Measurements from ENCODE around the gene SHROOM2.

Gene SHROOM2

DNA sequence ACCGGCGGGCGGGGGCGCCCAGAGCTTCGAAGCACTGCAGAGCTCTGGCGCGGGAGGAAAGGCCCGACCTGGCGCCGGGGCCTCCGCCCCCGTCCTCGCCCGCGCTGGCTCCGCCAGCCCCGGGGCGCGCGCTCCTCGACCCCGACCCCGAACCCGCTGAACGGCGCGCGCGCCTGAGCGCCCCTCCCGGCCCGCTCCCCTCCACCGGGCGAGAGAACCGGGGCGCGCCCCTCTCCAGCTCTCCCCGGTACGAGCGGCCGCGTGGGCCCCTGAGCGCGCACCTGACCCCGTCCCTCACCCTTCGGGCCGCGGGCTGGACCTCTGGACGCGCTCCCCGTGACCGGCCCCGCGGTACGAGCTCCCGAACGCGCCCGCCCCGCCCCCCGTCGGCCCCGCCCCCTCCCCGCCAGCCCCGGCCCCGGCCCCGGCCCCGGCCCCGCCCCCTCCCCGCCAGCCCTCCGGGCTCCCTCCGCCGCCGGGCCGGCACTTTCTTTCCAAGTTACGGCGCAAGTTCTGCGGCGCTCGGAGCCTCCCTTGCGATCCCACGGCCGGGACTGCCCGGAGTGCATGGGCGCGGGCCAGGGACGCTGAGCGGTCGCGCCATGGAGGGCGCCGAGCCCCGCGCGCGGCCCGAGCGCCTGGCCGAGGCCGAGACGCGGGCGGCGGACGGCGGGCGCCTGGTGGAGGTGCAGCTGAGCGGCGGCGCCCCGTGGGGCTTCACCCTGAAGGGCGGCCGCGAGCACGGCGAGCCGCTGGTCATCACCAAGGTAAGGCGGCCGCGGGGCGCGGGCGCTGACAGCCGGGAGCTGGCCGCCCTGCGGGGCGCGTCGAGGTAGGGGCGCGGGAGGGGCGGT, at the start of gene SHROOM2:
TSS of gene SHROOM2 (plus strand) at position 486 of the 854 bp plus-strand sequence. CDS start at position 603, 117 bp downstream.
- Histone ChIP-seq H3K27me3 (ENCODE audit: control insufficient read depth, insufficient read depth, low read length) (no peaks in the 10 kb centered on the region), H3K9ac (ENCODE audit: low read length) (no peak within 1 kb of the TSS), H3K9me3 (ENCODE audit: control insufficient read depth, low read length) (no peaks in the 10 kb centered on the region), H3K4me3 (ENCODE audit: low read length) (no peak within 1 kb of the TSS), H3K36me3 (ENCODE audit: control insufficient read depth, insufficient read depth, low read length) (no peaks in the 10 kb centered on the region), H3K4me1 (ENCODE audit: control insufficient read depth, insufficient read depth, low read length) (peaks cover 9% of the 10 kb centered on the region)

DNA sequence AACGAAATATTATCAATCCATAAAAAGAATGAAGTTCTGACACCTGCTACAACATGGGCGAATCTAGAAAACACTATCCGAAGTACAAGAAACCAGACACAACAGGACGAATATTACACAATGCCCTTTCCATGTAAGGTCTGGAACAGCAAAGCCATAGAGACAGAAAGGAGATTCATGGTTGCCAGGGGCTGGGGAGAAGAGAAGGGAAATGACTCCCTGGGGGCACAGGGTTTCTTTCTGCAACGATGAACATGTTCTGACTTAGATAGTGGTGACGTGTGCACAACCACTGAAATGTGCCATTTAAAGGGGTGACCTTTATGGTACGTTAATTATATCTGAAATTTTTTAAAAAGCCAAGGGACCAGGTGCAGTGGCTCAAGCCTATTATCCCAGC, 48.9 kb upstream of the SHROOM2 start:
- Histone ChIP-seq H3K4me1 (ENCODE audit: control insufficient read depth, insufficient read depth, low read length) (no peaks in the 10 kb centered on the region), H3K27me3 (ENCODE audit: control insufficient read depth, insufficient read depth, low read length) (no peaks in the 10 kb centered on the region), H3K9ac (ENCODE audit: low read length) (no peak overlapping the region), H3K36me3 (ENCODE audit: control insufficient read depth, insufficient read depth, low read length) (no peaks in the 10 kb centered on the region), H3K4me3 (ENCODE audit: low read length) (no peak overlapping the region), H3K9me3 (ENCODE audit: control insufficient read depth, low read length) (no peaks in the 10 kb centered on the region)

DNA sequence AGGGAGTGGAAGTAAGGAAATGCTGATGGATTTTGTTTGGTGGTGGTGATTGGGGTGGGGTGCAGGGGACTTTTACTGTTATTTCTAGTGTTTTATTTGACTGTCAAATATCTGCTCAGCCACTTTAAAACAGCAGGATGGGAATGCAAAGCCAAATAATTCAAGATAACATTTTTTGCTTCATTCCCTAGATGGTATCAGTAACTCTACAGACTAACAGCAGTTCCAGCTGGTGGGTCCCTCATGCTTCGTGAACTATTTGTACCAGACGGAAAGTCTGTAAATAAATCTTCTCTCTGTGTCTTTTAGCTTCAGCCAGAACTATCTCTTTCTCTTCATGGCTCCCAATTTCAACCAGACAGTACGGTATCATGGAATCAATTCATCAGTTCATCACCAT, 48.1 kb upstream of the SHROOM2 start:
- Histone ChIP-seq H3K9me3 (ENCODE audit: control insufficient read depth, low read length) (no peaks in the 10 kb centered on the region), H3K4me3 (ENCODE audit: low read length) (no peak overlapping the region), H3K9ac (ENCODE audit: low read length) (no peak overlapping the region), H3K36me3 (ENCODE audit: control insufficient read depth, insufficient read depth, low read length) (no peaks in the 10 kb centered on the region), H3K4me1 (ENCODE audit: control insufficient read depth, insufficient read depth, low read length) (no peaks in the 10 kb centered on the region), H3K27me3 (ENCODE audit: control insufficient read depth, insufficient read depth, low read length) (no peaks in the 10 kb centered on the region)

DNA sequence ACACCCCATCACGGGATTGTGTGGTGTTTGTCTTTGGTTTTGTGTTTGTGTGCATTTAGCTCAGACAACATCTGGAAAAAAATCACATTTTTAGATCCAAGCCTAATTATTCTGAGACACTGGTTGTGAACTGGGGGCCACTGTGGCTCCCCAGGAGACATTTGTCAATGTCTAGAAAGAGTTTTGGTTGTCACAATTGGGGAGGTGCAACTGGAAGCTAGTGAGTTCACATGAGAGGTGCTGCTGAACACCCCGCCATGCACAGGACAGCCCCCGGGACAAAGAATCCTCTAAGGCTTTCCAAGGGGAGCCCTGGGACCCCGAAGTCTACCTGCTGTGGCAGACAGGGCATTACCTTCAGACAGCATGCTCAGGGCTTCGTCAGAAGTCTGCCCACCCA, 47.1 kb upstream of the SHROOM2 start:
- Histone ChIP-seq H3K9ac (ENCODE audit: low read length) (no peak overlapping the region), H3K4me1 (ENCODE audit: control insufficient read depth, insufficient read depth, low read length) (no peaks in the 10 kb centered on the region), H3K9me3 (ENCODE audit: control insufficient read depth, low read length) (no peaks in the 10 kb centered on the region), H3K4me3 (ENCODE audit: low read length) (no peak overlapping the region), H3K27me3 (ENCODE audit: control insufficient read depth, insufficient read depth, low read length) (no peaks in the 10 kb centered on the region), H3K36me3 (ENCODE audit: control insufficient read depth, insufficient read depth, low read length) (no peaks in the 10 kb centered on the region)

DNA sequence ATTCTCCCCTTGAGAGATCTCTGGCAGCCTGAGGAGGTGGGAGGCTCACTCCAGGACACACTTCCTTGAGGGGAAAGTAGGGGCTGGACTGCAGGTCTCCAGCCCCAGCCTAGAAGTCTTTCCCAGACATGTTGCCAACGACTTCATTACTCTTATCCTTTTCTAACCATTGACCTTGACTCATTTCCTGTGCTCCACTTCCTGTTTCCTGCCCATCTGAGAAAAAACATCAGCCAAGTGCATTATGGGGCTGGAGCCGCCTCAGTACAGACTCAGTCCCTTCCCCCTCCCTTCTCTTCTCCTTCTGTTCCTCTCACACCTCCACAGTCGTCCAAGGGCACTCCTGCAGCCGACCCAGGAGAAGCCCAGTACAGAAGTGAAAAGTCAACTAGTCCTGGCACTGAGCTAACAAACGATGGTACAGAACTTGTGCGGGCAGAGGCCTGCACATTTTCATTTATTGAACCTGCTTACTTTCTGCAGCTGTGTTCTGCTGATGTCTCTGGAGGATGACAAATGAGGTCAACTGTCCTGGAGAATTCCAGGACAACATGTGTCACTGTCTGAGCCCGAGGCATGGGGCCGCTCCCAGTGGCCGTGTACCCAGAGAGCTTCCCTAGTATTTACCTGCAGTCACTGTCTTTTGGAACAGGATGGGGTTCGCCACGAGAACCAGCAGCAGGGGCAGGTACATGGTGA, 40.7 kb upstream of the SHROOM2 start:
- Histone ChIP-seq H3K9ac (ENCODE audit: low read length) (no peak overlapping the region), H3K27me3 (ENCODE audit: control insufficient read depth, insufficient read depth, low read length) (no peaks in the 10 kb centered on the region), H3K4me3 (ENCODE audit: low read length) (no peak overlapping the region), H3K4me1 (ENCODE audit: control insufficient read depth, insufficient read depth, low read length) (no peaks in the 10 kb centered on the region), H3K9me3 (ENCODE audit: control insufficient read depth, low read length) (no peaks in the 10 kb centered on the region), H3K36me3 (ENCODE audit: control insufficient read depth, insufficient read depth, low read length) (no peaks in the 10 kb centered on the region)

DNA sequence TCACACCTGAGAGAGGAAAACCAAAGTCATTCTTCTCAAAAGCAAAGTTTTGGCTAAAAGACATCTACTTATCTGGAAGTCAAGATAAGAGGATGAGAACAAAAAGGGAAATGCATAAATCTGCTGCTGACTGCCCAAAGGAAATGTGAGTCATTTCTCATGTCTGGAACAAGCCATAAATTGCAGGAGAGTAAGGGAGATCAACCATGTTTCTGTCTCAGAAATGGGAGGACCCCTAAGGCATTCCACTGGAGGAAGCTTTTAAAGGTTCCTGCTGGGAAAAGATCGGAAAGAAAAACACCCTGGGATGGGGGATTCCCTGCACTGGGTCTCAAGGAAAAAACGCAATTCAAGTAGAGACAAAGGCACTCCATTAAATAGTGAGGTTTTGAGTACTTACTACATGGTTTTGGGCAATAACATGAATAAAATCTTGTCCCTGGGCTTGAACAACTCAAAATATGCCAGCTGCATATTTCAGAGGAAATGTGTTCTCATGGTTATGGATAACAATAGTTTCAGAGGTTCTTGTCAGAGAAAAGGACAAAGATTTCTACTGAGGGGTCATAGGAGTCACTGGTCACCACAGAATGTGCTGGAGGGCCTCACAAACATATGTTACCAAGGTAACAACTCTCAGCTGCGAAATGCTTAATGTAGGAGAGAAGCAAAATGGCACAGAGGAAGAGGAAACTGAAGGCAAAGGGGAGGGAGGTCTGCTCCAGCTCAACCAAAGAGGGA, 39.9 kb upstream of the SHROOM2 start:
- no peaks in the 10 kb centered on the region for H3K36me3 ChIP-seq (ENCODE audit: control insufficient read depth, insufficient read depth, low read length)
- H3K4me1 ChIP-seq (ENCODE audit: control insufficient read depth, insufficient read depth, low read length), result no peaks in the 10 kb centered on the region
- H3K9me3 ChIP-seq (ENCODE audit: control insufficient read depth, low read length), result no peaks in the 10 kb centered on the region
- no peak overlapping the region for H3K4me3 ChIP-seq (ENCODE audit: low read length)
- no peak overlapping the region for H3K9ac ChIP-seq (ENCODE audit: low read length)
- H3K27me3 ChIP-seq (ENCODE audit: control insufficient read depth, insufficient read depth, low read length), result no peaks in the 10 kb centered on the region

- Histone ChIP-seq H3K4me3 (ENCODE audit: low read length) (no peak overlapping the region), H3K9me3 (ENCODE audit: control insufficient read depth, low read length) (no peaks in the 10 kb centered on the region), H3K9ac (ENCODE audit: low read length) (no peak overlapping the region), H3K4me1 (ENCODE audit: control insufficient read depth, insufficient read depth, low read length) (no peaks in the 10 kb centered on the region), H3K27me3 (ENCODE audit: control insufficient read depth, insufficient read depth, low read length) (no peaks in the 10 kb centered on the region), H3K36me3 (ENCODE audit: control insufficient read depth, insufficient read depth, low read length) (no peaks in the 10 kb centered on the region)
These were observed 38.6 kb upstream of the SHROOM2 start for GRCh38 chrX:9747644-9748043.

DNA sequence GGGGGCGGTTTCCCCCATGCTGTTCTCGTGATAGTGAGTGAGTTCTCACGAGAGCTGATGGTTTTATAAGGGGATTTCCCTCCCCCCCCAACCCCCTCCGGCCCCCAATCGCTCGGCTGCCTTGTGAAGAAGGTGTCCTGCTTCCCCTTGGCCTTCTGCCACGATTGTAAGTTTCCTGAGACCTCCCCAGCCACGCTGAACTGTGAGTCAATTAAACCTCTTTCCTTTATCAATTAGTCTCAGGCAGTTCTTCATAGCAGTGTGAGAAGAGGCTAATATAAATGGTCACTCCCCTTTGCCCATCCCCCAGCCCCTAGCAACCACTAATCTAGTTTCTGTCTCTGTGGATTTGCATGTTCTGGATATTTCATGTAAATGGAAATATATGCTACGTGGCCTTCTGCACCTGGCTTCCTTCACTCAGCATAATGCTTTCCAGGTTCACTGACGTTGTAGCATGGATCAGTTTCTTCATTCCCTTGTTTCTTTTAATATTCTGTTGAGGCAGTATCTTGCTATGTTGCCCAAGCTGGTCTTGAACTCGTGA, 37.0 kb upstream of the SHROOM2 start:
- Histone ChIP-seq H3K27me3 (ENCODE audit: control insufficient read depth, insufficient read depth, low read length) (no peaks in the 10 kb centered on the region), H3K4me3 (ENCODE audit: low read length) (no peak overlapping the region), H3K9me3 (ENCODE audit: control insufficient read depth, low read length) (no peaks in the 10 kb centered on the region), H3K9ac (ENCODE audit: low read length) (no peak overlapping the region), H3K4me1 (ENCODE audit: control insufficient read depth, insufficient read depth, low read length) (no peaks in the 10 kb centered on the region), H3K36me3 (ENCODE audit: control insufficient read depth, insufficient read depth, low read length) (no peaks in the 10 kb centered on the region)

DNA sequence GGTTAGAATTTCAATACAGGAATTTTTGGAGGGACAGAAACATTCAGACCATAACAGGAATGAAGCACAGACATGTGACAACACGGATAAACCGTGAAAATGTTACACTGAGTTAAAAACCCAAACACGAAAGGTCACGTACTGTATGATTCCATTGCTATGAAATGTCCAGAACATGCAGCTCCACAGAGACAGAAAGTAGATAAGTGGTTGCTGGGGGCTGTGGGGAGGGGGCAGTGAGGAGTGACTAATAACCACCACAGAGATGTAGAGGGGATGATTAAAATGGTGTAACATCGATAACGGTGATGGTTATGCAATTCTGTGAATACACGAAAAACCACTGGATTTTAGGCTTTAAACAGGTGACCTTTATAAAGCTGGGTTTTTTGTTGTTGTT, 28.9 kb upstream of the SHROOM2 start:
- no peaks in the 10 kb centered on the region for H3K36me3 ChIP-seq (ENCODE audit: control insufficient read depth, insufficient read depth, low read length)
- no peak overlapping the region for H3K4me3 ChIP-seq (ENCODE audit: low read length)
- H3K9me3 ChIP-seq (ENCODE audit: control insufficient read depth, low read length), result no peaks in the 10 kb centered on the region
- H3K4me1 ChIP-seq (ENCODE audit: control insufficient read depth, insufficient read depth, low read length), result no peaks in the 10 kb centered on the region
- H3K9ac ChIP-seq (ENCODE audit: low read length), result no peak overlapping the region
- no peaks in the 10 kb centered on the region for H3K27me3 ChIP-seq (ENCODE audit: control insufficient read depth, insufficient read depth, low read length)

DNA sequence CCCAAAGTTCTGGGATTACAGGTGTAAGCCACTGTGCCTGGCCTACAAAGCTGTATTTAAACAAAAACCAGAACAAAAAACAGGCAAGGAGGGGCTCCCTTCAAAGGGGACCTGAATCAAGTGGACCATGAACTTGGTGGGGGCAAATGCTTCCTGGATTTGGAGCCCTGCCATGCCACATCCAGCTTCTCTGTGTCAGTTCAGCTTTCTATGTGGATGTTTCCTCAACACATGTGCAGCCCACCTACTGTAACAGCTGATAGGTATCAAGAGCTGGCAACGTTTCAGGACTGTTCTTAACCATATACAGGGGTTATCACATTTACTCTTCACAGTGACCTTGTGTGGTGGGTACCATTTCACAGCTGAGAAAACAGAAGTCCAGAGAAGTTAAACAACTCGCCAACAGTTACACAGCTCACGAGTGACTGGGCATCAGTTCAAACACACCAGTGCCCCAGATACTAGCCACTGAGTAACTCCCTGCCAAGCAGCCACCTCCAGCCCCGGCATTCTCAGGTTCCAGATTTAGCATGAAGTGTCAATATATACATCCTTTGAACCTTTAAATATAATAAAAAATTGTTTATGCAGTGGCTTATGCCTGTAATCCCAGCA, 28.1 kb upstream of the SHROOM2 start:
- no peaks in the 10 kb centered on the region for H3K4me1 ChIP-seq (ENCODE audit: control insufficient read depth, insufficient read depth, low read length)
- no peak overlapping the region for H3K9ac ChIP-seq (ENCODE audit: low read length)
- H3K27me3 ChIP-seq (ENCODE audit: control insufficient read depth, insufficient read depth, low read length), result no peaks in the 10 kb centered on the region
- no peaks in the 10 kb centered on the region for H3K36me3 ChIP-seq (ENCODE audit: control insufficient read depth, insufficient read depth, low read length)
- H3K9me3 ChIP-seq (ENCODE audit: control insufficient read depth, low read length), result no peaks in the 10 kb centered on the region
- no peak overlapping the region for H3K4me3 ChIP-seq (ENCODE audit: low read length)

DNA sequence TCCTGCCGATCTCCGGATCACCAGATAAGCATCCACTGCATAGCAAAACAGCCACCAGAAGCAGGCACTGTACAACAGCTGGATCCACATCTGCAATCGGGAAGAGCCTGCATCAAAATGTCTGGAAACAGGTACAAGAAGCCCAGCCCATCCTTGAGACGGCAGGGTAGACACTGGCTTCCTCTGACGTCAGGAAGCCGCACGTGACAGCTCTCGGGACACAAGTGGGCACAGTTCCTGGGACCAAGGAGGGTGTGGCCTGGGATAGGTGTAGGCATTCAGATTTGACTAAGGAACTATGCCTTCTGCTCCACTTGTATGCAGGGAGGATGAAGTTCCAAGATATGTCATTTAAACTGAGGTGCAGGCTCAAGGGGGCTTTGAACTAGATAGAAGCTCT, 26.9 kb upstream of the SHROOM2 start:
- Histone ChIP-seq H3K27me3 (ENCODE audit: control insufficient read depth, insufficient read depth, low read length) (no peaks in the 10 kb centered on the region), H3K4me1 (ENCODE audit: control insufficient read depth, insufficient read depth, low read length) (no peaks in the 10 kb centered on the region), H3K9me3 (ENCODE audit: control insufficient read depth, low read length) (no peaks in the 10 kb centered on the region), H3K9ac (ENCODE audit: low read length) (no peak overlapping the region), H3K4me3 (ENCODE audit: low read length) (no peak overlapping the region), H3K36me3 (ENCODE audit: control insufficient read depth, insufficient read depth, low read length) (no peaks in the 10 kb centered on the region)

Measured in mucosa of stomach (tissue), 1 donor.